Measurements from ENCODE around the gene ICOS. TPM values are rescaled to one million over a fixed set of nuclear protein-coding genes. Genes with fewer than 3 reads are reported as not detected.
"Not testable (repeated sequence)": the region's sequence is repeated elsewhere in the genome, so short reads cannot be mapped to it uniquely, and the experiment has no call there.

ICOS gene
- total and polyA plus RNA-seq, 5 donors from 2014 or later = 33.0 to 195 (median 40.0) TPM

DNA sequence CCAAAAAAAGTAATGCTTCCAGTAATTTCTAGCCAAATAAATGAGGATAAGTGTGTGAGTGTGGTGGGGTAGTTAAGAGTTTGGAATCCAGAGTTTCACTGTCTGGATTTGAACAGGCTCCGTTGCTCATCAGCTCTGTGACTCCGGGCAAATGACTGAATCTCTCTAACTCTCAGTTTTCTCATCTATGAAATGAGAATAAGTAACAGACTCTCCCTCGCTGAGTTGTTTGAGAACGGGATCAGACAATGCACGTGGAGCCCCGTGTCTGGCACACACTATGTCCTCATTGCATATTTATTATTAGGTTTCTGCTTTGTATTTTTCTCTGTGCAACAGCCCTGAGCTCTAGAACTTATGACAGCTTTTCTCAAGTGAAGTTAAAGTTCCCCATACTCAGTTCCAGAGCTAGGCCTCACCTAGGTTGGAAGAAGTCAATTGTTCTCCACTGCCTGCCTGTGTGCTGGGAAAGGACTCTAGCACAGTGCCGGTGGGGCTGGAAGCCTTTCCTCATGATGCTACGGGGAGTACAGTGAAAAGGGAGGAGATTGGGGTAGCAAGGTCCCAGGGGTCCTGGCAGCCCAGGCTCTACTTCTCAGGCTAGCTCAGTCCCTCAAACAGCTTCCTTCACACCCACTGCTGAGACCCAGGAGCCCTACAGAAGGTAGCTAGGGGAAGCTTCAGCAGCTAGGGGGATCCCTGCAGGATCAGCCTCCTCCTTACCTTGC lies 1.7 kb upstream of the ICOS start:
- Histone ChIP-seq H3K27me3 (ENCODE audit: control insufficient read depth, insufficient read depth, low read length) (no peaks in the 10 kb centered on the region), H3K9me3 (ENCODE audit: control insufficient read depth in 2 of 2, low read length in 2 of 2) (no peaks in the 10 kb centered on the region), H3K4me3 (ENCODE audit: low read depth, low read length) (peak overlapping the region; percentile 79), H3K4me1 (ENCODE audit: control insufficient read depth, insufficient read depth, low read length, poor library complexity, severe bottlenecking) (peaks cover 49% of the 10 kb centered on the region), H3K27ac (ENCODE audit: insufficient read depth, low read length, poor library complexity, severe bottlenecking) (peak overlapping the region; percentile 89), H3K36me3 (ENCODE audit: control insufficient read depth, insufficient read depth, low read length) (no peaks in the 10 kb centered on the region)
- peaks cover 0 to 2% (median 0%) of the 10 kb centered on the region in 7 donors for H3K9me3 Mint-ChIP-seq
- ATAC-seq (ENCODE audit: low read depth in 2 of 2) (no peak), DNase-seq (peak in 1 of 3 donors; percentile 43)
- peak overlapping the region; percentile 88 to 99 (median 93) for H3K27ac Mint-ChIP-seq
- no peaks in the 10 kb centered on the region for H3K27me3 Mint-ChIP-seq
- H3K36me3 Mint-ChIP-seq = peaks cover 13% of the 10 kb centered on the region
- H3K4me1 Mint-ChIP-seq = peaks cover 22 to 65% (median 40%) of the 10 kb centered on the region in 4 donors
- H3K4me3 Mint-ChIP-seq = peak overlapping the region; percentile 73 to 87 (median 82)

DNA sequence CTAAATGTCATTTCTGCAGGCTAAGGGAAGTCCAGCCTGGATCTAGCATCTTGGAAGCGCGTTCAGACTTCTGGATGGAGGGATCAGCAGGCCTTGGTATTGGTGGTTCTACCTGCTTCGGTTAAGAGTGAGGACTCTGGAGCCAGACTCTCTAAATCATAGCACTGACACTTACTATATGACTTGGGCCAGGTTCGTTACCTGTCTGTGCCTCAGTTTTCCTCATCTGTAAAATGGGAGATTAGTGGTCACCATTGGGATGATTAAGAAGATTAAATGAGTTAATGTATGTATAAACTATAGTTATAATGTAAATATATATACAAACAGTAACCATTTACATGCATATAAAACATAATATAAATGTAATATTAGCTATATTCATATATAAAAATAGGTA lies 995 bp upstream of the ICOS start:
- DNase-seq (no peak), ATAC-seq (ENCODE audit: low read depth in 2 of 2) (no peak)
- Mint-ChIP-seq H3K4me3 (peak overlapping the region in 3 of 4 donors; percentile 73 to 85 (median 80)), H3K27me3 (no peaks in the 10 kb centered on the region), H3K9me3 (peaks cover 0 to 2% (median 0%) of the 10 kb centered on the region in 7 donors), H3K27ac (peak overlapping the region; percentile 88 to 99 (median 93)), H3K4me1 (peaks cover 22 to 70% (median 42%) of the 10 kb centered on the region in 4 donors), H3K36me3 (peaks cover 19% of the 10 kb centered on the region)
- Histone ChIP-seq H3K4me1 (ENCODE audit: control insufficient read depth, insufficient read depth, low read length, poor library complexity, severe bottlenecking) (peaks cover 49% of the 10 kb centered on the region), H3K4me3 (ENCODE audit: low read depth, low read length) (peak overlapping the region; percentile 79), H3K36me3 (ENCODE audit: control insufficient read depth, insufficient read depth, low read length) (no peaks in the 10 kb centered on the region), H3K27me3 (ENCODE audit: control insufficient read depth, insufficient read depth, low read length) (no peaks in the 10 kb centered on the region), H3K27ac (ENCODE audit: insufficient read depth, low read length, poor library complexity, severe bottlenecking) (peak overlapping the region; percentile 89), H3K9me3 (ENCODE audit: control insufficient read depth in 2 of 2, low read length in 2 of 2) (no peaks in the 10 kb centered on the region)

DNA sequence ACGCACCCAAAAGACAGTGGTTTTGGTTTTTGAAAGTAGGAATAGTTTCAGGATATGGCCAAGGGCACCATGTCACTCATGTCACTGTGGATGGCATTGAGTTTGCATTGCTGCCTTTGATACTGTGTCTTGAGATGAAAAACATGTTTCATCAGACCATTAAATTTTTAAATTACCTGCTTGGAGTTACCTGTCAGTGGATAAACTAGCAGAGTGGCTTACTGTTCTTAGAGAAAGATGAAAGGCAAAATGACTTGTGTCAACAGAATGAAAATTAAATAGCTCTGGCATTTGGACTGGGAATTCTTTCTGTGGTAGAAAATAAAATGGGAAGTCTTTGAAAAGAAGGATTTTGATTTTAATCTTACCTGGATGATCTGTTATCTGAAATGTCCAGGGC lies 386 bp downstream of the ICOS start:
- H3K27me3 Mint-ChIP-seq = no peaks in the 10 kb centered on the region
- Histone ChIP-seq H3K4me3 (ENCODE audit: low read depth, low read length) (peak overlapping the region; percentile 100), H3K27me3 (ENCODE audit: control insufficient read depth, insufficient read depth, low read length) (no peaks in the 10 kb centered on the region), H3K27ac (ENCODE audit: insufficient read depth, low read length, poor library complexity, severe bottlenecking) (peak overlapping the region; percentile 89), H3K4me1 (ENCODE audit: control insufficient read depth, insufficient read depth, low read length, poor library complexity, severe bottlenecking) (peaks cover 58% of the 10 kb centered on the region), H3K9me3 (ENCODE audit: control insufficient read depth in 2 of 2, low read length in 2 of 2) (no peaks in the 10 kb centered on the region), H3K36me3 (ENCODE audit: control insufficient read depth, insufficient read depth, low read length) (peaks cover 6% of the 10 kb centered on the region)
- peaks cover 26% of the 10 kb centered on the region for H3K36me3 Mint-ChIP-seq
- peaks cover 22 to 66% (median 45%) of the 10 kb centered on the region in 4 donors for H3K4me1 Mint-ChIP-seq
- ATAC-seq (ENCODE audit: low read depth in 2 of 2) (peak in 1 of 2 donors; percentile 8), DNase-seq (no peak)
- peaks cover 0 to 2% (median 0%) of the 10 kb centered on the region in 7 donors for H3K9me3 Mint-ChIP-seq
- H3K27ac Mint-ChIP-seq = peak overlapping the region; percentile 88 to 99 (median 97)
- H3K4me3 Mint-ChIP-seq = peak overlapping the region; percentile 94 to 99 (median 97)

DNA sequence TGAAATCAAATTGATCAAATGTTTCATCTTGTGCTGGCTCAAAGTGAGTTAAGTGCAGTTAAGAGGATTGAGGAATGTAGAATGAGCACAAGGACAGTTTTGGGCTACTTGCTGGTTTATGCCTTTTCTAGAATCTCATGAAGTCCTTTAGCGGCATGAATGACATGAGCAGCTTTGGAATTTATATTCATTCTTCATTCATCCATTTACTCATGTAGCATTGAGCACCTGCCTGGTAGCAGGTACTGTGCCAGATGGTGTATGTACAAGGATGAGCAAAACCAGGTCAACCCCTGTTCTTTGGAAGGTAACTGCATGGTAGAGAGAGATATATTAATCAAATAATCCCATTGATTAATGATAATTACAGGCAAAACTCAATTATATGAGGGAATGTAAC lies 1.2 kb downstream of the ICOS start:
- Mint-ChIP-seq H3K4me3 (peak overlapping the region; percentile 94 to 99 (median 97)), H3K9me3 (peaks cover 0 to 2% (median 0%) of the 10 kb centered on the region in 7 donors), H3K27me3 (no peaks in the 10 kb centered on the region), H3K4me1 (peaks cover 21 to 64% (median 48%) of the 10 kb centered on the region in 4 donors), H3K36me3 (peaks cover 28% of the 10 kb centered on the region), H3K27ac (peak overlapping the region; percentile 88 to 99 (median 88))
- DNase-seq (peak in 1 of 3 donors; percentile 52), ATAC-seq (ENCODE audit: low read depth in 2 of 2) (no peak)
- peak overlapping the region; percentile 100 for H3K4me3 ChIP-seq (ENCODE audit: low read depth, low read length)
- H3K36me3 ChIP-seq (ENCODE audit: control insufficient read depth, insufficient read depth, low read length) = peaks cover 8% of the 10 kb centered on the region
- peaks cover 59% of the 10 kb centered on the region for H3K4me1 ChIP-seq (ENCODE audit: control insufficient read depth, insufficient read depth, low read length, poor library complexity, severe bottlenecking)
- H3K27me3 ChIP-seq (ENCODE audit: control insufficient read depth, insufficient read depth, low read length) = no peaks in the 10 kb centered on the region
- peak overlapping the region; percentile 89 for H3K27ac ChIP-seq (ENCODE audit: insufficient read depth, low read length, poor library complexity, severe bottlenecking)
- no peaks in the 10 kb centered on the region for H3K9me3 ChIP-seq (ENCODE audit: control insufficient read depth in 2 of 2, low read length in 2 of 2)

DNA sequence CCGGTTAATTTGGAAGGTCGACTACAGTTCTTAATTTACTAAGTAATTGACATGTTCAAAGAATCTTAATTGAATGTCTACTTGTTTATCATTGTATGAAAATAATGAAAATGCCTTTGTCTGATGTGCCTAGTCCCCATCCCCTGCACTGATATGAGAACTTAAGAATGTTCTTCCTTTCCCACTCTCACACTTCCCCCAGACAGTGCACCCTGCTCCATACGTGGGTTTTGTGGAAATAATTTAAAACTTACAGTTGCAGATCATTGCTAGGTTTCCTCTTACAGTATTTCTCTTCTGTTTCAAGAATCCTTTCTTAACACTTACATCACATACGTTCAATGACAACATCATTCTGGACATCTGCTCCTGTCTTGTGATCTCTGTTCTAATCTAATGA lies 3.5 kb downstream of the ICOS start:
- Histone ChIP-seq H3K9me3 (ENCODE audit: control insufficient read depth in 2 of 2, low read length in 2 of 2) (no peaks in the 10 kb centered on the region), H3K4me3 (ENCODE audit: low read depth, low read length) (peak overlapping the region; percentile 100), H3K27ac (ENCODE audit: insufficient read depth, low read length, poor library complexity, severe bottlenecking) (peak overlapping the region; percentile 89), H3K36me3 (ENCODE audit: control insufficient read depth, insufficient read depth, low read length) (peaks cover 19% of the 10 kb centered on the region), H3K27me3 (ENCODE audit: control insufficient read depth, insufficient read depth, low read length) (no peaks in the 10 kb centered on the region), H3K4me1 (ENCODE audit: control insufficient read depth, insufficient read depth, low read length, poor library complexity, severe bottlenecking) (peaks cover 59% of the 10 kb centered on the region)
- Mint-ChIP-seq H3K4me1 (peaks cover 25 to 64% (median 47%) of the 10 kb centered on the region in 4 donors), H3K27ac (peak overlapping the region; percentile 88 to 92 (median 88)), H3K27me3 (no peaks in the 10 kb centered on the region), H3K9me3 (peaks cover 0 to 1% (median 0%) of the 10 kb centered on the region in 7 donors), H3K4me3 (peak overlapping the region; percentile 94 to 99 (median 97)), H3K36me3 (peaks cover 46% of the 10 kb centered on the region)
- no peak for ATAC-seq (ENCODE audit: low read depth in 2 of 2)
- peak in 1 of 3 donors; percentile 34 for DNase-seq

DNA sequence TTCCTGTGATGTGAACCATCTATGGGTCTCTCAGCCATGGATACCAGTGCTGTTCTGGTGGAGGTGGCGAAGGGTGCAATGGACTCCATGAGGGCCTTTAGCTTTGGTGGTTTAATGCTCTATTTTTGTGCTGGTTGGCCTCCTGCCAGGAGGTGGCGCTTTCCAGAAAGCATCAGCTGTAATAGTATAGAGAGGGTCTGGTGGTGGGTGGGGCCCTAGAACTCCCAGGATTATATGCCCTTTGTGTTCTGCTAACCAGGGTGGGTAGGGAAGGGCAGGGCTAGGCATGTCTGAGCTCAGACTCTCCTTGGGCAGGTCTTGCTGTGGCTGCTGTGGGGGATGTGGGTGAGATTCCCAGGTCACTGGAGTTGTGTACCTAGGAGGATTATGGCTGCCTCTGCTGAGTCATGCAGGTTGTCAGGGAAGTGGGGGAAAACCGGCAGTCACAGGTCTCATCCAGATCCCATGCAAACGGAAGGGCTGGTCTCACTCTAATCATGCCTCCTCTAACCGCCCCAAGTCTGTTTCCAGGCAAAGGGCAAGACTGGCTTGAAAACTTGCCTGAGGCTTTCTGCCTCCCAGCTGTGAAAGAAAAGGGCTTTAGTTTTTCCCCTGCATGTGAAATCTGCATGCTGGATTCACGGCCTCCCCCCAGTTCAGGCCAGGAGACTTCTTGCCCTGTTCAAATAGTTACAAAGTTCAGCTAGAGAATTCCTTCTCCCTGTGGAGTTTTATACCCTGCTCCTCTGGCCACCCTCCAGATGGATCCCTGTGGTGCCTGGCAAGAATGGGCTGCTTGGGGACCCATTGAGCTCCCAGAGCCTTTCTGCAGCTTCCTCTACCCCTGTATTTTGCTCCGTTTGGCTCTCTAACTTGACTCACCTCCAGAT lies 7.2 kb downstream of the ICOS start:
- H3K27me3 ChIP-seq (ENCODE audit: control insufficient read depth, insufficient read depth, low read length); H3K9me3 Mint-ChIP-seq; H3K27me3 Mint-ChIP-seq; H3K9me3 ChIP-seq (ENCODE audit: control insufficient read depth in 2 of 2, low read length in 2 of 2); ATAC-seq (ENCODE audit: low read depth in 2 of 2): not testable (repeated sequence)
- peak overlapping the region; percentile 81 to 99 (median 89) for H3K4me3 Mint-ChIP-seq
- peak in 2 of 3 donors; percentile 15 to 34 for DNase-seq
- Histone ChIP-seq H3K4me3 (ENCODE audit: low read depth, low read length) (peak overlapping the region; percentile 83), H3K36me3 (ENCODE audit: control insufficient read depth, insufficient read depth, low read length) (peaks cover 45% of the 10 kb centered on the region), H3K4me1 (ENCODE audit: control insufficient read depth, insufficient read depth, low read length, poor library complexity, severe bottlenecking) (peaks cover 77% of the 10 kb centered on the region), H3K27ac (ENCODE audit: insufficient read depth, low read length, poor library complexity, severe bottlenecking) (peak overlapping the region; percentile 61)
- H3K4me1 Mint-ChIP-seq = peaks cover 45 to 87% (median 72%) of the 10 kb centered on the region in 4 donors
- H3K36me3 Mint-ChIP-seq = peaks cover 57% of the 10 kb centered on the region
- H3K27ac Mint-ChIP-seq = peak overlapping the region; percentile 84 to 90 (median 88)

DNA sequence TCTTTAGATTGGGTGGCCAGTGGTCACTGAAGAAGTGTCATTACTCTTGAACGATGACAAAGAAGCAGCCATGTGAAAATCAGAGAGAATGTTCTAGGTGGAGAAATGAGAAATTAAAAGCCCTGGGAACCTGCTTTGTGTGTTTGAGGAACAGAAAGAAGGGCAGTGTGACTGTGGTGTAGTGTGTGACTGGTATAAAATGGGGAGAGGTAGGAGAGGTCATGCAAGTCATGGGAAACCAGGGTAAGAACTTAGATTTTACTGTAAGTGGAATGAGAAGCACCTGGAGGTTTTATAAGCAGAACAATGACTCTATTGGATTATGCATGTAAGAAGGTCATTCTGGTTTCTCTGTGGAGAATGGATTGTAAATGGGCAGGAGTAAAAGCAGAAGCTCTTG lies 12.2 kb downstream of the ICOS start:
- Mint-ChIP-seq H3K4me1 (peaks cover 67 to 99% (median 83%) of the 10 kb centered on the region in 4 donors), H3K9me3 (peaks cover 0 to 2% (median 0%) of the 10 kb centered on the region in 7 donors), H3K4me3 (peak overlapping the region; percentile 69 to 95 (median 87)), H3K27ac (peak overlapping the region; percentile 72 to 95 (median 79)), H3K36me3 (peaks cover 34% of the 10 kb centered on the region), H3K27me3 (no peaks in the 10 kb centered on the region)
- Histone ChIP-seq H3K4me3 (ENCODE audit: low read depth, low read length) (peak overlapping the region; percentile 90), H3K4me1 (ENCODE audit: control insufficient read depth, insufficient read depth, low read length, poor library complexity, severe bottlenecking) (peaks cover 92% of the 10 kb centered on the region), H3K36me3 (ENCODE audit: control insufficient read depth, insufficient read depth, low read length) (peaks cover 40% of the 10 kb centered on the region), H3K27ac (ENCODE audit: insufficient read depth, low read length, poor library complexity, severe bottlenecking) (peak overlapping the region; percentile 75), H3K9me3 (ENCODE audit: control insufficient read depth in 2 of 2, low read length in 2 of 2) (no peaks in the 10 kb centered on the region), H3K27me3 (ENCODE audit: control insufficient read depth, insufficient read depth, low read length) (no peaks in the 10 kb centered on the region)
- no peak for ATAC-seq (ENCODE audit: low read depth in 2 of 2)
- no peak for DNase-seq
